HEK293 (cell line): ENCODE data around the gene POU2AF1.

ENCODE experiments used
- CTCF ChIA-PET: fragments of 350-600 bp; formaldehyde crosslinking; extraction: SDS; loops from one replicate; lab custom pipeline; 2021; ENCODE audit warnings: antibody characterized with exemption; lab: Yijun Ruan, JAX
- POLR2A ChIA-PET: fragments of 300-600 bp; formaldehyde crosslinking; extraction: SDS; loops from one replicate; lab custom pipeline; 2020; ENCODE audit warnings: antibody characterized with exemption, inconsistent platforms; lab: Yijun Ruan, JAX
- H3K27ac ChIP-seq: fragments of 200-500 bp; sonication (Bioruptor generic); 2 replicates; pipeline ENCODE4 v1.5.1; 2014; ENCODE audit warnings: low read depth, low read length, control low read depth, inconsistent platforms; ENCODE audit errors: extremely low read depth
- H3K36me3 ChIP-seq, 2 experiments: fragments of 200-500 bp in 1 of 2; sonication (Bioruptor generic) in 1 of 2; 1 replicate in 1 of 2; 2 replicates in 1 of 2; pipeline ENCODE4 v1.5.1; 2014 to 2017; ENCODE audit warnings: inconsistent platforms in 2 of 2, low read length in 2 of 2; ENCODE audit not compliant: control insufficient read depth in 2 of 2, insufficient read depth in 1 of 2
- H3K4me1 ChIP-seq: fragments of 200-500 bp; sonication (Bioruptor generic); 2 replicates; pipeline ENCODE4 v1.5.1; 2014; ENCODE audit warnings: mild to moderate bottlenecking, low read length, inconsistent platforms; ENCODE audit not compliant: control insufficient read depth, insufficient read depth
- H3K4me3 ChIP-seq: 2 replicates; pipeline ENCODE4 v1.5.1; 2011; ENCODE audit warnings: low read depth, mild to moderate bottlenecking, control low read depth, low read length, moderate library complexity
- H3K9me3 ChIP-seq: fragments of 200-500 bp; sonication (Bioruptor generic); 2 replicates; pipeline ENCODE4 v1.5.1; 2014; ENCODE audit warnings: low read depth, low read length, inconsistent platforms; ENCODE audit not compliant: control insufficient read depth, insufficient read depth
- AEBP2 ChIP-seq: fragments of 450-650 bp; formaldehyde crosslinking; IDR thresholded peaks from 2 replicates; pipeline ENCODE4 v1.5.1; 2016; ENCODE audit warnings: missing biosample characterization, missing genetic modification characterization, borderline replicate concordance
- PRDM2 ChIP-seq: fragments of 450-650 bp; formaldehyde crosslinking; IDR thresholded peaks from 2 replicates; pipeline ENCODE4 v1.5.1; 2016; ENCODE audit warnings: missing biosample characterization, missing genetic modification characterization, borderline replicate concordance
- PRDM6 ChIP-seq: fragments of 450-650 bp; formaldehyde crosslinking; IDR thresholded peaks from 2 replicates; pipeline ENCODE4 v1.5.1; 2017; ENCODE audit warnings: missing biosample characterization, missing genetic modification characterization
- SP2 ChIP-seq: fragments of 450-650 bp; formaldehyde crosslinking; IDR thresholded peaks from 2 replicates; pipeline ENCODE4 v1.5.1; 2016; ENCODE audit warnings: missing biosample characterization, missing genetic modification characterization
- YY1 ChIP-seq: fragments of 450-650 bp; formaldehyde crosslinking; IDR thresholded peaks from 2 replicates; pipeline ENCODE4 v1.5.1; 2018; ENCODE audit warnings: missing biosample characterization, missing genetic modification characterization
- ZNF155 ChIP-seq: fragments of 450-650 bp; formaldehyde crosslinking; IDR thresholded peaks from 2 replicates; pipeline ENCODE4 v1.5.1; 2016; ENCODE audit warnings: missing biosample characterization, missing genetic modification characterization
- ZNF223 ChIP-seq: fragments of 450-650 bp; formaldehyde crosslinking; IDR thresholded peaks from 2 replicates; pipeline ENCODE4 v1.5.1; 2016; ENCODE audit warnings: missing biosample characterization, missing genetic modification characterization
- ZNF24 ChIP-seq: fragments of 450-650 bp; formaldehyde crosslinking; IDR thresholded peaks from 2 replicates; pipeline ENCODE4 v1.5.1; 2016; ENCODE audit warnings: missing biosample characterization, missing genetic modification characterization
- ZNF280D ChIP-seq: fragments of 450-650 bp; formaldehyde crosslinking; IDR thresholded peaks from 2 replicates; pipeline ENCODE4 v1.5.1; 2016; ENCODE audit warnings: missing biosample characterization, missing genetic modification characterization
- ZNF513 ChIP-seq: fragments of 450-650 bp; IDR thresholded peaks from 2 replicates; pipeline ENCODE4 v1.5.1; 2018; ENCODE audit warnings: missing biosample characterization, missing genetic modification characterization

Gene POU2AF1

GRCh38 chr11:111358038-111359001, 20.8 kb downstream of the POU2AF1 start:
- H3K27ac ChIP-seq = no peak overlapping the region
- CTCF ChIA-PET = no interaction called here

GRCh38 chr11:111357150-111358037, 21.7 kb downstream of the POU2AF1 start:
- no peaks in the 10 kb centered on the region for H3K9me3 ChIP-seq
- no peak overlapping the region for H3K27ac ChIP-seq
- TF ChIP-seq ZNF280D (tag by site-specific recombination) (no peak), ZNF223 (tag by site-specific recombination) (no peak)
- no peaks in the 10 kb centered on the region for H3K4me1 ChIP-seq
- ChIA-PET POLR2A (no interaction called here), CTCF (no interaction called here)
- H3K4me3 ChIP-seq = no peak overlapping the region
- no peaks in the 10 kb centered on the region for H3K36me3 ChIP-seq

More at GRCh38 chr11:111358038-111359001, 20.8 kb downstream of the POU2AF1 start:
- POLR2A ChIA-PET = no interaction called here
- Histone ChIP-seq H3K36me3 (no peaks in the 10 kb centered on the region), H3K4me1 (no peaks in the 10 kb centered on the region), H3K4me3 (no peak overlapping the region), H3K9me3 (no peaks in the 10 kb centered on the region)
- TF ChIP-seq ZNF24 (tag by site-specific recombination) = no peak
- TF ChIP-seq PRDM2 = no peak

GRCh38 chr11:111356660-111357048, 22.4 kb downstream of the POU2AF1 start:
- Histone ChIP-seq H3K36me3 (no peaks in the 10 kb centered on the region), H3K27ac (no peak overlapping the region), H3K4me3 (no peak overlapping the region), H3K4me1 (no peaks in the 10 kb centered on the region), H3K9me3 (no peaks in the 10 kb centered on the region)
- ChIA-PET POLR2A (no interaction called here), CTCF (no interaction called here)
- no peak for TF ChIP-seq YY1 (tag by site-specific recombination)
- TF ChIP-seq AEBP2 (tag by site-specific recombination) = no peak
- no peak for TF ChIP-seq ZNF513 (tag by site-specific recombination)
- TF ChIP-seq PRDM6 (tag by site-specific recombination) = no peak
- TF ChIP-seq SP2 (tag by site-specific recombination) = no peak
- TF ChIP-seq ZNF155 (tag by site-specific recombination) = no peak
